Loucy (cell line): ENCODE data around the gene GAK.

ENCODE experiments used
- EZH2phosphoT487 ChIP-seq: fragments of 200-600 bp; IDR thresholded peaks from 2 replicates; pipeline ENCODE4 v1.6.1; 2018; ENCODE audit warnings: antibody characterized with exemption, mild to moderate bottlenecking, moderate library complexity, borderline replicate concordance
- TF ChIP-seq, protein P1 (sequence below): fragments of 200-600 bp; sonication (generic); conservative IDR thresholded peaks from 2 replicates; pipeline ENCODE4 v1.5.1; 2014; ENCODE audit warnings: mild to moderate bottlenecking, antibody characterized with exemption, low read length

DNA sequence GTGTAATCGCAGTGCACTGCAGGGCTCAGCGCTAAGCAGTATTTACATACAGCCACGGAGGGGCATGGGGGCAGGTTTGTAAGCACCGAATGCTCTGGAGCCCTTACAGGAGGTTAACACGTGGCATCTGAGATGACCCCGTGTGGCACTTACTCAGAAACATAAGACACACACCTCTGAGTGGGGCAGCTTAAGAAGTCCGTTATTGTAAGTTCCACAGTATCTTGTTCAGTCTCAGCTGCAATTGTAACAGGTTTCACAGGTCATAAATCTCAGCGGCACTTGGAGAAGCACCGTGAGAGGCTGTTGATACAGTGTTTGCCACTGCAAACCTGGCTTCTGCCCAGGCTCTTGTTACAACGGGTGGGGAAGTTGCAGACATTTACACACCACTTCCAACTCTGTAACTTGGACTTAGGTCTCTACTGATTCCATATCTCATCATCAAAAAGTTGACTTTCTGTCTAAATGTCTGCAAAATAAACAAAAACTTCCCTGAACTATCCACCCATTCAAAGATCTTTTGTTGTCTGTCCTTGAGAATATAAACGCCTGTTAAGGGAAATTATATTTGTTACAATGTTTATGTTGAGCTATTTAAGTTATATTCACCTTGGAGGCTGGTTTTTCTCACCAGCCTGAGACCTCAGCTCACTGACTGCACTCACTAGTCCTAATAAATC lies 116.5 kb downstream of the GAK start:
- TF ChIP-seq, protein P1, sequence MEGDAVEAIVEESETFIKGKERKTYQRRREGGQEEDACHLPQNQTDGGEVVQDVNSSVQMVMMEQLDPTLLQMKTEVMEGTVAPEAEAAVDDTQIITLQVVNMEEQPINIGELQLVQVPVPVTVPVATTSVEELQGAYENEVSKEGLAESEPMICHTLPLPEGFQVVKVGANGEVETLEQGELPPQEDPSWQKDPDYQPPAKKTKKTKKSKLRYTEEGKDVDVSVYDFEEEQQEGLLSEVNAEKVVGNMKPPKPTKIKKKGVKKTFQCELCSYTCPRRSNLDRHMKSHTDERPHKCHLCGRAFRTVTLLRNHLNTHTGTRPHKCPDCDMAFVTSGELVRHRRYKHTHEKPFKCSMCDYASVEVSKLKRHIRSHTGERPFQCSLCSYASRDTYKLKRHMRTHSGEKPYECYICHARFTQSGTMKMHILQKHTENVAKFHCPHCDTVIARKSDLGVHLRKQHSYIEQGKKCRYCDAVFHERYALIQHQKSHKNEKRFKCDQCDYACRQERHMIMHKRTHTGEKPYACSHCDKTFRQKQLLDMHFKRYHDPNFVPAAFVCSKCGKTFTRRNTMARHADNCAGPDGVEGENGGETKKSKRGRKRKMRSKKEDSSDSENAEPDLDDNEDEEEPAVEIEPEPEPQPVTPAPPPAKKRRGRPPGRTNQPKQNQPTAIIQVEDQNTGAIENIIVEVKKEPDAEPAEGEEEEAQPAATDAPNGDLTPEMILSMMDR = no peak
- no peak for TF ChIP-seq EZH2phosphoT487
